ENCODE measurements around the gene PEX10. TPM values are rescaled to one million over a fixed set of nuclear protein-coding genes. Genes with fewer than 3 reads are reported as not detected.

Gene PEX10
- total and polyA plus RNA-seq, 2 of the 8 experiments (the other 6 are each of a cell fraction or from before 2014, with no cell fraction given): 24.3 to 26.9 TPM

DNA sequence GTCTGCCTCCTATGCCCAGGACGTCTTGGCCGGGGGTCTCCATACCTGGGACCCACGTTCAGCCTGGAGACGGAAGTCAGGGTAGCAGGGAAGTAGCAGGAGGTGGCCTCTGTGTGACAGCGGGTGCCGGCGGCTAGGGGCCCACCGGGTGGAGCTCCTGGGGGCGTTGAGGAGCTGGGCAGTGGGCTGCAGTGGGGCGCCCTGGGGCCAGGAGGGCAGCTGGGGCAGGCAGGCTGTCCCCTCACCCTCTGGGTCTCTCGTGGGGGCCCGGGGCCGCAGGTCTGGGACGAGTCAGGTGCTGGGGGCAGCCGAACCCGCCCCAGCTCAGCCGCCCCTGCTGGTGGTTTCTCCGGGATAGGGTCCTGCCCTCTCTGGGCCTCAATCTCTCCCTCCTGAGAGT lies 14.7 kb upstream of the PEX10 start:
- no peak overlapping the region for H2BK5ac ChIP-seq (ENCODE audit: low read depth, low read length)
- no peak overlapping the region for H3K27ac ChIP-seq (ENCODE audit: low read depth, low read length)
- H4K20me1 ChIP-seq (replicated peaks in 1 of 2; ENCODE audit: control insufficient read depth in 1 of 2, insufficient read depth in 2 of 2, low read length in 2 of 2): peaks cover 0 to 1% of the 10 kb centered on the region in 2 experiments
- peak overlapping the region; percentile 85; the same call in 1 of the 2 replicates for H4K8ac ChIP-seq (ENCODE audit: extremely low read depth, insufficient read depth, low read length)
- ChIA-PET POLR2A (ENCODE audit: partially characterized antibody) (no interaction called here), CTCF (ENCODE audit: partially characterized antibody) (interaction anchor here (1.3 to 1.9 kb wide), 5 partner anchors 17 to 232 kb away, joined by 3 to 6 read pairs (median 4); partner anchors contain the start of gene FAAP20)
- H3K4me1 ChIP-seq (replicated peaks in 1 of 4; ENCODE audit: control insufficient read depth in 3 of 4, insufficient read depth in 4 of 4, low read length in 3 of 4): no peaks in the 10 kb centered on the region
- H3K9ac ChIP-seq (replicated peaks in 1 of 4; ENCODE audit: extremely low read depth in 1 of 4, low read depth in 3 of 4, low read length in 3 of 4): no peak overlapping the region
- no peaks in the 10 kb centered on the region for H3K36me3 ChIP-seq (ENCODE audit: control insufficient read depth in 2 of 4, insufficient read depth in 4 of 4, low read length in 3 of 4)
- no peak overlapping the region for H3K4ac ChIP-seq (replicated peaks; ENCODE audit: insufficient read length, low read depth, low read length)
- no peak overlapping the region for H2BK20ac ChIP-seq (ENCODE audit: low read length)
- no peak overlapping the region for H3K18ac ChIP-seq (ENCODE audit: extremely low read depth, low read length)
- no peak overlapping the region for H3K56ac ChIP-seq (replicated peaks; ENCODE audit: insufficient read length, low read depth, low read length)
- no peaks in the 10 kb centered on the region for H3K79me1 ChIP-seq (ENCODE audit: low read depth, low read length)
- no peak overlapping the region for H2BK15ac ChIP-seq (ENCODE audit: low read length)
- H3K14ac ChIP-seq (ENCODE audit: insufficient read length): no peak overlapping the region
- no peak overlapping the region for H4K5ac ChIP-seq (ENCODE audit: insufficient read length, low read depth, low read length)
- H3K23ac ChIP-seq (ENCODE audit: insufficient read length): no peak overlapping the region
- H3K4me2 ChIP-seq (ENCODE audit: insufficient read depth in 1 of 2, low read depth in 2 of 2, low read length in 2 of 2): no peak overlapping the region
- WGBS, 2 experiments (ENCODE audit: extremely low coverage in 1 of 2, insufficient coverage in 1 of 2, insufficient read length in 1 of 2, insufficient replicate concordance in 2 of 2, low coverage in 1 of 2, low lambda C conversion rate in 2 of 2, missing lambda C conversion rate in 1 of 2): 81% methylated on average over 15 of the region's 18 CpGs; no CpG with 5 or more reads in 1 of the 2 experiments
- H2AK5ac ChIP-seq (ENCODE audit: low read depth, low read length): no peak overlapping the region
- H2BK120ac ChIP-seq (replicated peaks; ENCODE audit: low read depth, low read length): no peak overlapping the region
- no peaks in the 10 kb centered on the region for H3K79me2 ChIP-seq (ENCODE audit: control insufficient read depth in 1 of 2, insufficient read depth in 2 of 2, low read length in 2 of 2)
- no peaks in the 10 kb centered on the region for H3K23me2 ChIP-seq (ENCODE audit: low read depth, low read length)
- H3K4me3 ChIP-seq (ENCODE audit: extremely low read depth in 1 of 4, insufficient read depth in 2 of 4, low read depth in 3 of 4, low read length in 4 of 4): no peak overlapping the region
- peaks cover 11 to 27% of the 10 kb centered on the region in 2 experiments; a peak in 3 of 4 replicates for H3K9me3 ChIP-seq (ENCODE audit: insufficient read depth in 2 of 2, low read depth in 1 of 2, low read length in 1 of 2)
- no peak overlapping the region for H2AFZ ChIP-seq (ENCODE audit: low read length)
- H3K27me3 ChIP-seq (replicated peaks in 1 of 4; ENCODE audit: control insufficient read depth in 3 of 4, extremely low read depth in 1 of 4, insufficient read depth in 3 of 4, low read length in 3 of 4): 0 out of 7 replicates have a peak, but pooled peaks cover 0 to 2% (median 0%) of the 10 kb centered on the region in 4 experiments
- H4K91ac ChIP-seq (replicated peaks; ENCODE audit: insufficient read length, low read length): no peak overlapping the region
- FAIRE-seq (no peak), DNase-seq (ENCODE audit: low read depth in 1 of 2, low spot score in 2 of 2) (no peak)
- H2BK12ac ChIP-seq (ENCODE audit: low read depth, low read length): no peak overlapping the region
- TF ChIP-seq SAP30 (IDR thresholded peaks at IDR 0.05; ENCODE audit: insufficient read depth, insufficient replicate concordance, low read length) (no peak), KDM5A (IDR thresholded peaks at IDR 0.05; ENCODE audit: low read length) (no peak), POLR2AphosphoS5 (IDR thresholded peaks at IDR 0.05; ENCODE audit: low read depth, low read length) (no peak), SP4 (IDR thresholded peaks at IDR 0.05; ENCODE audit: low read length) (no peak), FOSL1 (IDR thresholded peaks at IDR 0.05; ENCODE audit: insufficient read depth, low read depth, low read length) (no peak), SIN3A (conservative IDR thresholded peaks at IDR 0.05 in 1 of 2, IDR thresholded peaks at IDR 0.05 in 1 of 2; ENCODE audit: low read depth in 1 of 2, low read length in 2 of 2) (no peak), POU5F1 (IDR thresholded peaks at IDR 0.05; ENCODE audit: low read depth, low read length) (no peak), TCF12 (IDR thresholded peaks at IDR 0.05; ENCODE audit: low read depth, low read length) (no peak), POLR2A (IDR thresholded peaks at IDR 0.05; ENCODE audit: control extremely low read depth in 1 of 2, low read depth in 2 of 2, low read length in 2 of 2) (no peak)

Measured in H1 (cell line).